A673 (cell line): ENCODE measurements around the gene SH2D4B.

Experiments
- CTCF ChIP-seq: fragments of 300-800, 200-600 bp; sonication (generic); conservative IDR thresholded peaks from 2 replicates; pipeline ENCODE4 v1.5.1; 2017; ENCODE audit warnings: low read depth, mild to moderate bottlenecking, antibody characterized with exemption, low read length, moderate library complexity, mixed read lengths
- EZH2 ChIP-seq: fragments of 200-600 bp; sonication (generic); IDR thresholded peaks from 2 replicates; pipeline ENCODE4 v1.6.1; 2017; ENCODE audit warnings: borderline replicate concordance, low read depth, mild to moderate bottlenecking, mixed read lengths, antibody characterized with exemption, low read length; ENCODE audit not compliant: poor library complexity, severe bottlenecking

- TF ChIP-seq CTCF (no peak), EZH2 (no peak)
These were observed 131.8 kb downstream of the SH2D4B start for GRCh38 chr10:80669485-80669884.
